IPS-18c (cell line): ENCODE data around the gene NANOS2.
A peak's percentile ranks its signal among the peaks of the same experiment; 100 is the strongest.
"Not testable (repeated sequence)": the region's sequence is repeated elsewhere in the genome, so short reads cannot be mapped to it uniquely, and the experiment has no call there.

ENCODE experiments used
- H3K4me3 ChIP-seq: 2 replicates; pipeline ENCODE4 v1.7.0; 2013; ENCODE audit warnings: low read depth, mild to moderate bottlenecking, low read length, moderate library complexity; ENCODE audit not compliant: insufficient read depth
- H3K9me3 ChIP-seq: one replicate; pipeline ENCODE4 v1.6.1; 2013; ENCODE audit warnings: mild to moderate bottlenecking, low read length, moderate library complexity; ENCODE audit not compliant: control insufficient read depth, insufficient read depth

NANOS2 gene

DNA sequence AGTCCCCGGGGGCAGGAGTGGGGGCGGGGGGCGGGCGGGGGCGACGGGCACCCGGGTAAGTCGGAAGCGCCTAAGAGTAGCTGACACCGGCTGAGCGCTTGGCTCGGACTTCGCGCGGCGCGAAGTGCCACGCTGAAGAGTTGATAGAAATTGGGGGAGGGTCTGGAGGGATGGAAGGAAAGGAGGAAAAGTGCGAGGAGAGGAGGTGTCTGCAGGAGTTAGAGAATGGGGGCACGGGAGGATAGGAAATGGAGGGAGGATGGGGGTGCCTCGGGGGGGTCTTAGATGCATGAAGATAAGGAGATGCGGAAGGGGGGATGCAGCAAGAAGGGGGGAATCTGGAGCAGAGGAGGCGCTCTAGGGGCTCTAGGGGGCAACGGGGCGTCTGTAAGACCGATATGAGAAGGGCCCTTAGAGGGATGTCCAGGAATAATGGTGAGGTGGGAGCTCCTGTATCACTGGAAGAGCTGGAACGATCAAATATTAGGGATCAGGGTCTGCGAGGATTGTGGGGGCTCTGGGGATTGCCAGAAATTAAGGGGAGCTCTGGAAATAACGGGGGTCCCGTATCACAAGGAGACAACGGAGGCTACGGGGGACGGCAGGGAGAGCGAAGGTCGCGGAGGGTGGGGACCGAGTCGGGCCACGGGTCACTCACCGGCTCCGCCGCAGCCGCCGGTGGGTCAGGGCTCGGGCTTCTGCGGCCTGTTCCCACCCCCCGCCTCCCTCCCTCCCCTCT lies 12.5 kb downstream of the NANOS2 start, which contains the start of gene MYPOP:
TSS of gene MYPOP (minus strand) at position 702 of the 739 bp plus-strand sequence. CDS start 840 bp downstream, outside the sequence.
- Histone ChIP-seq H3K4me3 (peak within 1 kb of the TSS; percentile 76), H3K9me3 (peaks cover 2% of the 10 kb centered on the region)

GRCh38 chr19:45901432-45901911 lies 13.1 kb downstream of the NANOS2 start:
- Histone ChIP-seq H3K9me3 (peaks cover 2% of the 10 kb centered on the region), H3K4me3 (peak overlapping the region; percentile 65)

DNA sequence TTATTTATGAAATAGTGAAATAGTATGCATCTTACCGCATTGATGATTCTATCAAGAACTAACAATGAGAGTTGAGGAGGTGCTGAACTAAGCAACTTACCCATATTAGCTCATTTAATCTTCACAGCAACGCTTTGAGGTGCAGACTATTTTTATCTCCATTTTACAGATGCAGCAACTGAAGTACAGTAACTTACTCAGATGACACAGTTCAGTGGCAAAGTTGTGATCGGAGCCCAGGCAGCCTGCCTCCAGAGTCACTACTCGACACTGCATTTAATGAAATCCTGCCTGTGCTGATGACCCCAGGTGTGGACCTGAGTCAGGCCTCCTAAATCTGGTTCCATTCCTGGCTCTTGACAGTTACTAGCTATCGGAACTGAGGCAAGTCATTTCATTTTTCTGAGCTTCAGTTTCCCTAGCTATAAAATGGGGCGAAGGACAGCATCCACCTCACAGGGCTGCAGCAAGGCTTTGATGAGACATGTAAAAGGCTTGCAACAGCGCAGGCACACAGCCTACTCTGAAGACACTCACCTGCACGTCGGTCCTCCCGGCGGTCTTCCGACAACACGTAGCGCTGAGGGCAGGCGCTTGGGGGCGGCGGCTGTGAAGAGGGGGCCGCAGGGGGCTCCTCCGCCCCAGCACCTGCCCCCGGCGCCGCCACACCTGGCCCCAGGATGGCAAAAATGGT lies 13.7 kb downstream of the NANOS2 start:
- Histone ChIP-seq H3K9me3 (peaks cover 2% of the 10 kb centered on the region), H3K4me3 (peak overlapping the region; percentile 65)

DNA sequence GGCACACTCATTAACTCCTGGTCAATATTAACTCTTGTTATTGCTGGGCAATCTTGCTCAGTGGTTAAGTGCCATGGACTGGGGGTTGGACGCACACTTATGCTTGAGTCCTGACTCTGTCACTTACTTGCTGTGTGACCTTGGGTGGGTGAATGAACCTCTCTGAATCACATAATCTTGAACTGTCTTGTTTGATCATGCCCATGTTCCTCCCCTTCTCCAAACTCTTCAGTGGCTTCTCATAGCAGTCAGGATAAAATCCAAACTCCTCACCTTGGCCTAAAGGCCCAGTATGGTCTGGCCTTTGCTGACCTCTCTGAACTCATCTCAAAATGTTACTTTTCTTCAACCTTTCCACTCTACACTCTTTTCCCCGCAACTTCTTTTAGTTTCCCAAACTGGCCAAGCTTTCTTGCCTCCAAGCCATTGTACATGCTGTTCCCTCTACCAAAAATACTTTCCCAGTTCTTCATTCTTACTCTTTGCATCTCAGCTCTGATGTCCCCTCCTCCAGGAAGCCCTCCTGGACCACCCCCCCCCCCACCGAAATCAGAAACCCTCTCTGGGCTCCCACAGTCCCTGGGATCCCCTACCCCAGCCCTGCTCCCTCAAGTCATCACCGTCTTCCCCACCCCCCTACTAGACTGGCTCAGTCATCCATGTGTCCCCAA lies 14.5 kb downstream of the NANOS2 start:
- peaks cover 2% of the 10 kb centered on the region for H3K9me3 ChIP-seq
- H3K4me3 ChIP-seq = 0 out of 2 replicates have a peak overlapping the region, but pooled peaks have one; percentile 20

GRCh38 chr19:45899253-45899652 lies 15.3 kb downstream of the NANOS2 start:
- H3K9me3 ChIP-seq = peaks cover 2% of the 10 kb centered on the region
- H3K4me3 ChIP-seq = no peak overlapping the region

- peaks cover 2% of the 10 kb centered on the region for H3K9me3 ChIP-seq
- H3K4me3 ChIP-seq = no peak overlapping the region
These were observed 17.2 kb downstream of the NANOS2 start for GRCh38 chr19:45897261-45897812.

- H3K4me3 ChIP-seq, H3K9me3 ChIP-seq: not testable (repeated sequence)
These were observed 18.5 kb downstream of the NANOS2 start for GRCh38 chr19:45895983-45896599.

GRCh38 chr19:45895519-45895972 lies 19.0 kb downstream of the NANOS2 start:
- peaks cover 4% of the 10 kb centered on the region for H3K9me3 ChIP-seq
- no peak overlapping the region for H3K4me3 ChIP-seq

GRCh38 chr19:45890877-45891276 lies 23.7 kb downstream of the NANOS2 start:
- Histone ChIP-seq H3K9me3 (peaks cover 2% of the 10 kb centered on the region), H3K4me3 (no peak overlapping the region)

DNA sequence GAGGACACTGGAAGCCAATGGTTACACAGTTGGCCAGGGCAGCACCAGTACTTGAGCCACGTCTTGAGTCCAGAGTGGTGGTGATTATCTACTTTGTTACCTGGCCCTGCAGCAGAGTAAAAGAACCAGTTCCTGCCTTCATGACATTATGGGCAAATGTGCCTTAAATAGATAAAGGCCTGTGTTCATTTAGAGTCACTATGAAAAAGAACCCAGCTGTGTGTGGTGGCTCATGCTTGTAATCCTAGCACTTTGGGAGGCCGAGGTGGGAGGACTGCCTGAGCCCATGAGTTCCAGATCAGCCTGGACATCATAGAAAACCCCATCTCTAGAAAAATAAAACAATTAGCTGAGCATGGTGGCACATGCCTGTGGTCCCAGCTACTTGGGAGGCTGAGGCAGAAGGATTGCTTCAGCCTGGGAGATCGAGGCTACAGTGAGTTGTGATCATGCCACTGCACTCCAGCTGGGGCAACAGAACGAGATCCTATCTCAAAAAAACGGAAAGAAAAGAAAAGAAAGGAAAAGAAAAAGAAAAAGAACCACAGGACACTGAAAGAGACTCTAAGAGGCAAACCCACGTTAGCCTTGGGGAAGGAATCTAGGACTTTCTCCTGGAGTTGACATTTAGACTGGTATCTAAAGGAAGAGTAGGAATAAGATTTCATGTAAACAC lies 25.2 kb downstream of the NANOS2 start:
- no peak overlapping the region for H3K4me3 ChIP-seq
- H3K9me3 ChIP-seq = peaks cover 2% of the 10 kb centered on the region

GRCh38 chr19:45887200-45887710 lies 27.3 kb downstream of the NANOS2 start:
- H3K9me3 ChIP-seq = peaks cover 2% of the 10 kb centered on the region
- peak overlapping the region; percentile 91 for H3K4me3 ChIP-seq

DNA sequence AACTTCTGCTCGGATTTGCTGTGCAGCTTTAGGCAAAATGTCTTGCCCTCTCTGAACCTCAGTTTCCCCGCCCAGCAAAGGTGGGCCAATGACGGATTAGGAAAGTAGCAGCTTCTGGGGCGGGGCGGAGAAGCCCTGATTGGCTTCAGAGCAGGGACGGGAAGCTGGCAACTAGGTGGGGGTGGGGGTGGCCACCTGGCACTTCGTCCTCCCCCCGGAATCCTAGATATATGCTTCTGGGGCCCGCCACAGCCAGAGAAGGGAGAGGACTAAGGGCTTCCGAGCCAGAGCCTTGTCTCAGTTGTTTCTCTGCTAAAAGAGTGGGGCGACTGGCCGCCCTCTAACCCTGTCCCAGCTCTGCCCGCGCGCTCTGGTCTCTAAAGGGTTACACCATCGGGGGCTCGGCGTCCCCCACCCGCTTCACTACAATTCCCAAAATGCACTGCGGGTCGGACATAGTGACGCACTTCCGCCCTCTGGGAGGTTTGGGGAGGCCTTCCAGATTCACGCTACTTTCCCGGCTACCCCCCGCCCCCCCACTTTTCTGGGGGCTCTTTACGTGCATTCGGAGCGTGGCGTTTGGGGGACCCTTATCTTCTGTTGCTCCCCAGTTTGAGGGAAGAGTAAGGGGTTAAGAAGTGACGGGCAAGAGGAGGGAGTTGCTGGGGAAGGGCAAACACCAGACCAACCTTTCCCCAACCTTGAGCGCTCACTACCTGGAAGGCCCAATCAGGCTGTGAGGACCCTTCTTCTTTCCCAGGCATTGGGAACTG lies 28.0 kb downstream of the NANOS2 start:
- peak overlapping the region; percentile 91 for H3K4me3 ChIP-seq
- H3K9me3 ChIP-seq = no peaks in the 10 kb centered on the region

DNA sequence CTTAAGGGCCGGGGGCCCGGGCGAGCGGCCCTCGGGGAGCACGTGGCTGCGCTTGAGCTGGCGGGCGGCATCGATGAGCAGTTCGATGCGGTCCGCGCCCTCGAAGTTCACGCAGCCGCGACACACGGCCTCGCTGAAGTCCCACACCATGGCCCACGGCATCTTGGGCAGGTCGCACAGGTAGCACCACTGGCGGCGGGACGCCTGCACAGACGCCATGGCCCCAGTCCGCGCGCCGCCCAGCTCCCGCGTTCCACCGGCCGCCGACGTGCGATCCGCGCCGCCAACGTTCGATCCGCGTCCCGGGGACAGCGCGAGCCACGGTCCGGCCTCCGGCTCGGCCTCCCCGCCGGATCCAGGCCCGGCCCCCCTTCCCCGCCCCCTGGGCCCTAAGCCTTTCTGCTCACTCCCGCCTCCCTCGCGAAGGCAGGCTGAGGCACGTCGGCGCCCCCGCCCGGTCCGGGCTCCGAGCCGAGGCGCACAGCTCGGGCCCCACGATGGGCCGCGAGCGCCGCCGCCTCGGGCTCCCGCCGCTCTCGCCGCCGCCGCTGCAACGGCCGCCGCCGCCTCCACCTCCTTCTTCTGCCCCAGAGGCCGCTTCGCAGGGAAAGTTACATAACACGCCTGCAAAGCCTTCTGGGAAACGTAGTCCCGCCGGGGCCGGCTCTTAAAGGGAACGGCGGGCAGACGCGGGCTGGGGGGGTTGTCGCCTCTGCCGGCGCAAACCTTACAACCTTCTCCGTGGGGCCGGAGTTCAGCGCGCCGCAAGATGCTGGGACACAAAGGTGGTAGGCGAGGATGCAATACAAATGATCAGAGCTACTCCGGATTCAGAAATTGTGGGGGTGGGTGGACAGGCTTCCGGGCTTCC lies 28.8 kb downstream of the NANOS2 start, which contains the start of gene IRF2BP1:
TSS of gene IRF2BP1 (minus strand) at position 586 of the 871 bp plus-strand sequence. CDS start at position 219, 367 bp downstream.
- Histone ChIP-seq H3K9me3 (no peaks in the 10 kb centered on the region), H3K4me3 (peak within 1 kb of the TSS; percentile 91)

DNA sequence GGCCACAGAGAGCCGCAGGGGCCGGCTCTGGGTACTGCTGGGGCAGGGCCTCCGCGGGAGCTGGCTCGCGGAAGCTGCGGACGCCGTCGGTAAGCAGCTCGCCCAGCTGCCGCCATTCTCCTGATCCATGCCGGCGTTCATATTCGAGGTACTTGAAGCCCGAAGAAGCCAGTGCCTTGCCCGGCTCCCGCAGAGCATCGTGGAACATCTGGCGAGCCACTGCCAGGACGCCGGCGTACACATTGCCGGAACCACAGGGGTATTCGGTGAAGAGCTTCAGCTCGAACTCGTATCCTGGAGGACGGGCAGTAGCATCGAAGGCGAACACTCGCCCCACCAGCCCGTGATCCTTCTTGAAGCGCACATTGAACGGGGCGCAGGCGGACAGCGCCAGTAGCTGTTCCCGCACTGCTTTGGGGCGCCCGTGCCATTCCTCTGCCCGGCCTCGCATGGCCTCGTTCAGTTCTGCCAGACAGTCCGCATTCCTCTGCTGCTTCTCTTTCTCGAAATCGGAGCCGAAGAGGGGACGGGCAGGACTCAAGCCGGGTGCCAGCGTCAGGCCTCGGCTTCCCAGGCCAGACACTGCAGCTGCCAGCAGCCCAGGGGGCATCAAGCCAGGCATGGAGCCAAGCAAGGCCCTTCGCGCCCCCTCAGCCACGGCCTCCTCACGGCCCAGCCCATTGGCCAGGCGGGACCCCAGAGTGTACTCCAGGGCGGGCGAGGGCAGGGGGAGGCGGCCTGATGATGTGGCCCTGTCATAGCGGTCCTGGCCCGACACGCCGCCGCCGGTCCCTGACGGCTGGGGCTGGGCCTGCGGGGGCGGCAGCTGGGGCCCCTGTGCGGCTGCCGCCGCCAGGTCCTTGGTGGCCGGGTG lies 29.7 kb downstream of the NANOS2 start:
- peak overlapping the region; percentile 91 for H3K4me3 ChIP-seq

More for the DNA sequence above, 29.7 kb downstream of the NANOS2 start:
- no peaks in the 10 kb centered on the region for H3K9me3 ChIP-seq
